BJ (cell line): Measurements from ENCODE around the gene STAU1. TPM values are rescaled to one million over a fixed set of nuclear protein-coding genes. Genes with fewer than 3 reads are reported as not detected.
"Not testable (repeated sequence)": the region's sequence is repeated elsewhere in the genome, so short reads cannot be mapped to it uniquely, and the experiment has no call there.

ENCODE experiments used
- CTCF ChIA-PET: fragments of 350-600 bp; formaldehyde crosslinking; extraction: SDS; loops from one replicate; lab custom pipeline; 2021; ENCODE audit warnings: antibody characterized with exemption, inconsistent platforms; lab: Yijun Ruan, JAX
- POLR2A ChIA-PET: fragments of 300-600 bp; sonication (Branson Sonifier 250); formaldehyde crosslinking; extraction: SDS; loops from one replicate; lab custom pipeline; 2021; ENCODE audit warnings: antibody characterized with exemption; lab: Charles Lee
- DNase-seq: peaks from one replicate; pipeline ENCODE4 v3.0.0-alpha.2; 2011; ENCODE audit warnings: low read depth
- H3K27me3 ChIP-seq: 2 replicates; pipeline ENCODE4 v1.6.0; 2011; ENCODE audit warnings: low read length; ENCODE audit not compliant: control insufficient read depth, insufficient read depth
- H3K36me3 ChIP-seq: 2 replicates; pipeline ENCODE4 v1.5.1; 2011; ENCODE audit warnings: low read length; ENCODE audit not compliant: control insufficient read depth, insufficient read depth
- H3K4me3 ChIP-seq: 2 replicates; pipeline ENCODE4 v1.5.1; 2011; ENCODE audit warnings: low read depth, mild to moderate bottlenecking, control low read depth, low read length
- CTCF ChIP-seq: IDR thresholded peaks from 2 replicates; pipeline ENCODE4 v1.5.1; 2011; ENCODE audit warnings: low read depth, mild to moderate bottlenecking, control low read depth, inconsistent platforms, low read length, moderate library complexity; ENCODE audit not compliant: insufficient read depth
- polyA plus RNA-seq: library from polyadenylated mRNA; depleted of rRNA; stranded (reverse); fragments of >200 nt; gene quantifications from 2 replicates; pipeline ENCODE4 v1.2.3, GENCODE V29; 2011

The STAU1 gene
- polyA plus RNA-seq, 1 experiment, result 49.3 TPM

- Histone ChIP-seq H3K27me3 (no peaks in the 10 kb centered on the region), H3K4me3 (no peak overlapping the region), H3K36me3 (peaks cover 7% of the 10 kb centered on the region)
- TF ChIP-seq CTCF, result no peak
- ChIA-PET CTCF (interaction anchor here (0.5 to 1.2 kb wide), 2 partner anchors 35 to 36 kb away, joined by 3 to 4 read pairs; no protein-coding TSS in a partner anchor), POLR2A (no interaction called here)
- no peak for DNase-seq
These were observed 83.8 kb downstream of the STAU1 start for GRCh38 chr20:49104365-49104648.

- DNase-seq, result no peak
- Histone ChIP-seq H3K4me3 (no peak overlapping the region), H3K27me3 (no peaks in the 10 kb centered on the region), H3K36me3 (peaks cover 7% of the 10 kb centered on the region)
- ChIA-PET POLR2A (no interaction called here), CTCF (no interaction called here)
- TF ChIP-seq CTCF, result no peak
These were observed 84.3 kb downstream of the STAU1 start for GRCh38 chr20:49103647-49104364.

GRCh38 chr20:49103019-49103418 lies 85.1 kb downstream of the STAU1 start:
- Histone ChIP-seq H3K36me3 (peaks cover 7% of the 10 kb centered on the region), H3K27me3 (no peaks in the 10 kb centered on the region), H3K4me3 (no peak overlapping the region)
- ChIA-PET POLR2A (no interaction called here), CTCF (interaction anchor here (1.1 kb wide), 1 partner anchor 13 kb away, joined by 3 read pairs; no protein-coding TSS in a partner anchor)
- no peak for TF ChIP-seq CTCF
- no peak for DNase-seq

- Histone ChIP-seq H3K27me3 (no peaks in the 10 kb centered on the region), H3K36me3 (peaks cover 7% of the 10 kb centered on the region), H3K4me3 (no peak overlapping the region)
- ChIA-PET POLR2A (no interaction called here), CTCF (no interaction called here)
- no peak for DNase-seq
- no peak for TF ChIP-seq CTCF
These were observed 87.2 kb downstream of the STAU1 start for GRCh38 chr20:49100972-49101371.

- H3K36me3 ChIP-seq, POLR2A ChIA-PET, CTCF ChIA-PET, H3K27me3 ChIP-seq, H3K4me3 ChIP-seq, DNase-seq: not testable (repeated sequence)
These were observed 87.8 kb downstream of the STAU1 start for GRCh38 chr20:49100292-49100691.

GRCh38 chr20:49099011-49099410 lies 89.1 kb downstream of the STAU1 start:
- no peak for TF ChIP-seq CTCF
- Histone ChIP-seq H3K27me3 (no peaks in the 10 kb centered on the region), H3K4me3 (no peak overlapping the region), H3K36me3 (peaks cover 8% of the 10 kb centered on the region)
- ChIA-PET POLR2A (no interaction called here), CTCF (no interaction called here)
- no peak for DNase-seq
